ENCODE data around the gene AOC2. TPM values are rescaled to one million over a fixed set of nuclear protein-coding genes. Genes with fewer than 3 reads are reported as not detected.
"Not testable (repeated sequence)": the region's sequence is repeated elsewhere in the genome, so short reads cannot be mapped to it uniquely, and the experiment has no call there.

AOC2 gene
- total RNA-seq, 1 experiment from 2014 or later = 1.4 TPM

DNA sequence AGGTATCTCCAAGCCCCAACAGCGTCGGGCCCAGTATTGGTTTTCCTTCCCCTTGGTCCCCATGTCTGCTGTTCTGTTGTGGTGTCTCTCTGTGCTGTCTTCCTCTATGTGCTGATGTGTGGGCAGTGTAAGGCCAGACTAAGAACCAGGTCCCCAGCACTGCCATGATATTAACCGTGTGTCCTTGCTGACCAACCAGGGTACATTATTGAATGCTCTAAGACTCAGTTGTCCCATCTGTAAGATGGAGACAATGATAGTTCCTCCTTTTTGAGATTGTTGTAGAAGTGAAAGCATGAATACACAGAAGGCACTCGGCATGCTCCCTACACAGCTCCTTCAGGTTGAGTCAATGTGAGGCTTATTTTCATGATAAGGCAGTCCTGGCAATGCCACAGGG is 27.3 kb downstream of the AOC2 start:
- Histone ChIP-seq H3K27ac (ENCODE audit: low read length) (no peak overlapping the region), H3K4me1 (ENCODE audit: insufficient read depth, low read length) (no peaks in the 10 kb centered on the region), H3F3A (ENCODE audit: low read length, unreplicated experiment) (no peaks in the 10 kb centered on the region), H4K20me1 (ENCODE audit: low read length) (no peaks in the 10 kb centered on the region), H3K27me3 (ENCODE audit: low read length) (no peaks in the 10 kb centered on the region), H3K4me3 (ENCODE audit: low read length) (no peak overlapping the region), H3K9ac (ENCODE audit: low read length) (no peak overlapping the region), H3K36me3 (ENCODE audit: low read depth, low read length) (no peaks in the 10 kb centered on the region), H3K9me3 (ENCODE audit: low read length) (no peaks in the 10 kb centered on the region), H3K9me2 (replicated peaks; ENCODE audit: low read length) (no peaks in the 10 kb centered on the region), H3K79me2 (ENCODE audit: low read length) (no peaks in the 10 kb centered on the region), H3K4me2 (ENCODE audit: low read length) (no peak overlapping the region), H2AFZ (ENCODE audit: low read length) (no peak overlapping the region)
- intact Hi-C loops (cut with micrococcal nuclease) = no loop called here
- ATAC-seq (no peak), DNase-seq (no peak)
- POLR2A ChIA-PET (ENCODE audit: unreplicated experiment) = no interaction called here
- no TSS peak for BruUV-seq (replicated peaks)
- TF ChIP-seq CTCF (conservative IDR thresholded peaks at IDR 0.05; ENCODE audit: low read depth, low read length) = no peak
- TF ChIP-seq EZH2 (IDR thresholded peaks at IDR 0.05; ENCODE audit: low read length, unreplicated experiment) = no peak
- no peak for TF ChIP-seq EZH2phosphoT487 (IDR thresholded peaks at IDR 0.05; ENCODE audit: borderline replicate concordance, low read length)
- CTCF ChIA-PET = no interaction called here

- intact Hi-C loops (cut with micrococcal nuclease) = no loop called here
- POLR2A ChIA-PET (ENCODE audit: unreplicated experiment) = no interaction called here
- H3K9me2 ChIP-seq (replicated peaks; ENCODE audit: low read length) = no peaks in the 10 kb centered on the region
- no peak overlapping the region for H3K4me2 ChIP-seq (ENCODE audit: low read length)
- no peaks in the 10 kb centered on the region for H3K4me1 ChIP-seq (ENCODE audit: insufficient read depth, low read length)
- TF ChIP-seq EZH2 (IDR thresholded peaks at IDR 0.05; ENCODE audit: low read length, unreplicated experiment) = no peak
- no peak for TF ChIP-seq CTCF (conservative IDR thresholded peaks at IDR 0.05; ENCODE audit: low read depth, low read length)
- TF ChIP-seq EZH2phosphoT487 (IDR thresholded peaks at IDR 0.05; ENCODE audit: borderline replicate concordance, low read length) = no peak
- H3K27ac ChIP-seq (ENCODE audit: low read length) = no peak overlapping the region
- no TSS peak for BruUV-seq (replicated peaks)
- DNase-seq (no peak), ATAC-seq (no peak)
- CTCF ChIA-PET = no interaction called here
- H3K79me2 ChIP-seq (ENCODE audit: low read length) = no peaks in the 10 kb centered on the region
- no peaks in the 10 kb centered on the region for H3K36me3 ChIP-seq (ENCODE audit: low read depth, low read length)
- H4K20me1 ChIP-seq (ENCODE audit: low read length) = no peaks in the 10 kb centered on the region
- no peak overlapping the region for H3K9ac ChIP-seq (ENCODE audit: low read length)
- no peaks in the 10 kb centered on the region for H3F3A ChIP-seq (ENCODE audit: low read length, unreplicated experiment)
- H3K9me3 ChIP-seq (ENCODE audit: low read length) = no peaks in the 10 kb centered on the region
- H2AFZ ChIP-seq (ENCODE audit: low read length) = no peak overlapping the region
- no peak overlapping the region for H3K4me3 ChIP-seq (ENCODE audit: low read length)
- no peaks in the 10 kb centered on the region for H3K27me3 ChIP-seq (ENCODE audit: low read length)
These were observed 28.0 kb downstream of the AOC2 start for GRCh38 chr17:42872251-42872965.

DNA sequence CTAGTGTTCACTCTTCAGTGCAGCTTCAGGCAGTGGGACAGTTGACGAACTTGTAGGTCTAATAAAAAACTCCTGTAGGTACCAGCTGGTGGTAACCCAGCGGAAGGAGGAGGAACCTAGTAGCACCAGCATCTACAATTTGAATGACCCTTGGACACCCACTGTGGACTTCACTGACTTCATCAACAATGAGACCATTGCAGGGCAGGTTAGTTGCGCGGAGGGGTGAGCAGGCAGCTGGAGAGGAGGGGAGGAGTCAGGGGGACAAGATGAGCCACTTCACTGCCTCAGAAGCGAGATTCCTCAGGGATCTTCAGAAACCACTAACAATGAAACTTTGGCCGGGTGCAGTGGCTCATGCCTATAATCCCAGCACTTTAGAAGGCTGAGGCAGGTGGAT is 28.9 kb downstream of the AOC2 start:
- POLR2A ChIA-PET (ENCODE audit: unreplicated experiment) = no interaction called here
- Histone ChIP-seq H3K36me3 (ENCODE audit: low read depth, low read length) (no peaks in the 10 kb centered on the region), H3F3A (ENCODE audit: low read length, unreplicated experiment) (no peaks in the 10 kb centered on the region), H3K9me3 (ENCODE audit: low read length) (no peaks in the 10 kb centered on the region), H3K9ac (ENCODE audit: low read length) (no peak overlapping the region), H3K79me2 (ENCODE audit: low read length) (no peaks in the 10 kb centered on the region), H2AFZ (ENCODE audit: low read length) (no peak overlapping the region), H3K4me1 (ENCODE audit: insufficient read depth, low read length) (no peaks in the 10 kb centered on the region), H4K20me1 (ENCODE audit: low read length) (no peaks in the 10 kb centered on the region), H3K9me2 (replicated peaks; ENCODE audit: low read length) (no peaks in the 10 kb centered on the region), H3K27ac (ENCODE audit: low read length) (no peak overlapping the region), H3K27me3 (ENCODE audit: low read length) (no peaks in the 10 kb centered on the region), H3K4me2 (ENCODE audit: low read length) (no peak overlapping the region), H3K4me3 (ENCODE audit: low read length) (no peak overlapping the region)
- no peak for ATAC-seq
- CTCF ChIA-PET = no interaction called here
- no TSS peak for BruUV-seq (replicated peaks)
- no peak for DNase-seq
- TF ChIP-seq EZH2 (IDR thresholded peaks at IDR 0.05; ENCODE audit: low read length, unreplicated experiment) (no peak), CTCF (conservative IDR thresholded peaks at IDR 0.05; ENCODE audit: low read depth, low read length) (no peak), EZH2phosphoT487 (IDR thresholded peaks at IDR 0.05; ENCODE audit: borderline replicate concordance, low read length) (no peak)
- intact Hi-C loops (cut with micrococcal nuclease) = no loop called here

DNA sequence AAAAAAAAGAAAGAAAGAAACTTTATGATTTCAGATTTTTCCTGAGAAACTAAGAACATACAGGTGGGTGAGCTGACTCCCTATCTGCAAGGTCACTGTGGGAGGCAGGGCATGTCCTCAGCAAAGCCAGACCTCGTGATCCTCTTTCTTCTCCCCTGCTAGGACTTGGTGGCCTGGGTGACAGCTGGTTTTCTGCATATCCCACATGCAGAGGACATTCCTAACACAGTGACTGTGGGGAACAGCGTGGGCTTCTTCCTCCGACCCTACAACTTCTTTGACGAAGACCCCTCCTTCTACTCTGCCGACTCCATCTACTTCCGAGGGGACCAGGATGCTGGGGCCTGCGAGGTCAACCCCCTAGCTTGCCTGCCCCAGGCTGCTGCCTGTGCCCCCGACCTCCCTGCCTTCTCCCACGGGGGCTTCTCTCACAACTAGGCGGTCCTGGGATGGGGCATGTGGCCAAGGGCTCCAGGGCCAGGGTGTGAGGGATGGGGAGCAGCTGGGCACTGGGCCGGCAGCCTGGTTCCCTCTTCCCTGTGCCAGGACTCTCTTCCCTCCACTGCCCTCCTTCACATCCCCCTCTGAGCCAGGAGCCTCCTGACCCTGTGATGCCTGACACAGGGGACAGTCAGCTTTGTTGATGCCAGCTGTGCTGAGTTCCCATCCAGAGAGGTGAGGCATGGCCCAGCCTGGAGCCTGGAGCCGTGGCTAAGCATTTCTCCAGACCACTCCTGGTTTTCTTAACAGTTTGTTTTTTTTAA is 29.7 kb downstream of the AOC2 start:
- H3F3A ChIP-seq (ENCODE audit: low read length, unreplicated experiment); H4K20me1 ChIP-seq (ENCODE audit: low read length); H3K9me3 ChIP-seq (ENCODE audit: low read length); BruUV-seq (replicated peaks); CTCF ChIA-PET; H3K27ac ChIP-seq (ENCODE audit: low read length); H3K79me2 ChIP-seq (ENCODE audit: low read length); DNase-seq; H3K36me3 ChIP-seq (ENCODE audit: low read depth, low read length); H3K27me3 ChIP-seq (ENCODE audit: low read length); H3K4me1 ChIP-seq (ENCODE audit: insufficient read depth, low read length); intact Hi-C loops (cut with micrococcal nuclease); H2AFZ ChIP-seq (ENCODE audit: low read length); POLR2A ChIA-PET (ENCODE audit: unreplicated experiment); H3K9me2 ChIP-seq (replicated peaks; ENCODE audit: low read length); H3K9ac ChIP-seq (ENCODE audit: low read length); H3K4me2 ChIP-seq (ENCODE audit: low read length); H3K4me3 ChIP-seq (ENCODE audit: low read length); ATAC-seq: not testable (repeated sequence)
